ENCODE data around the gene SPPL3.
"Not testable (repeated sequence)": the region's sequence is repeated elsewhere in the genome, so short reads cannot be mapped to it uniquely, and the experiment has no call there.

The SPPL3 gene

GRCh38 chr12:120920178-120920577 is 16.0 kb upstream of the SPPL3 start:
- DNase-seq (ENCODE audit: low spot score), result no peak

DNA sequence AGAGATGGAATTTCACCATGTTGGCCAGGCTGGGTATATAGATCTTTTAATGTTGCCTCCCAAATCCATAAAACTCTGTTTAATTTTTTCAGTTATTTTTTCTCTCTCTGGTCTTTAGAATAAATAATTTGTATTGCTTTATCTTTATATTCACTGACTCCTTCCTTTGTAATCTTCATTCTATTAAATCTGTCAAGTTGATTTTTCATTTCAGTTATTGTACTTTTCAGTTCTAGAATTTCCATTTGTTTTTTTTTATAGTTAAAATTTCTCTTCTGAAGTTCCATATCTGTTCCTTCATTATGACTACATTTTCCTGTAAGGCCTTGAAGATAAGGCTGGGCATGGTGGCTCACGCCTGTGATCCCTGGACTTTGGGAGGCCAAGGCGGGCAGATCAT is 13.6 kb upstream of the SPPL3 start:
- no peak for DNase-seq (ENCODE audit: low spot score)

GRCh38 chr12:120916561-120916960 is 12.4 kb upstream of the SPPL3 start:
- no peak for DNase-seq (ENCODE audit: low spot score)

- no peak for DNase-seq (ENCODE audit: low spot score)
Measured at GRCh38 chr12:120914794-120915193, 10.6 kb upstream of the SPPL3 start.

GRCh38 chr12:120909633-120910298 is 5.6 kb upstream of the SPPL3 start:
- DNase-seq (ENCODE audit: low spot score), result no peak

GRCh38 chr12:120905856-120906384 is 1.8 kb upstream of the SPPL3 start:
- no peak for DNase-seq (ENCODE audit: low spot score)

GRCh38 chr12:120903412-120904196 is 554 bp downstream of the SPPL3 start:
- peak; percentile 46 for DNase-seq (ENCODE audit: low spot score)

DNA sequence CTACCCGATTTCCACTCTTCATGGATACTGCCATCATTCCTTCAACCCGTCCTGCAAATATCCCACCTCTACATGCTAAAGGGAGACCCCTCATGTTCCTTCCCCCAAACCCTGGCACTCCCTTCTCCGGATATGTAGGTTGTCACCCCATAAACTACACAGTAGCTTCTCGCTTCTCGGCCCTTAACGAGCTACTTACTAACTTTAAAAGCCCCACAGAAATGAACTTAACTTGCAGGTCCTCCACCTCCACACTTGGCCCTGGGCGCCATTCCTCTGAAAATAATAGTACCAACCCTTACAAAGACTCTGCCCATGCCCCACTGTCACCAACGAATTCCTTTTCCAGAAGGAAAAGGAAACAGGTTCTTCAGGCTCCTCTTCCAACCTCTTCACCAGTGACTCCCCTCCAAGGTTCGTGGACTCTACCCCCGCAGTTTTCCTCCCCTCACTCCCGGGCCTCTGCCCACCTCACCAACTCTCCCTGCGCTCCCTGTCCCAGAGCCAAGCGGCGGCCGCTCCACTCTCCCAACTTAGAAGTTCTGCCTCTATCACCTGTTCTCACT is 1.2 kb downstream of the SPPL3 start:
- no peak for DNase-seq (ENCODE audit: low spot score)

- no peak for DNase-seq (ENCODE audit: low spot score)
Measured at GRCh38 chr12:120901818-120902217, 2.3 kb downstream of the SPPL3 start.

DNA sequence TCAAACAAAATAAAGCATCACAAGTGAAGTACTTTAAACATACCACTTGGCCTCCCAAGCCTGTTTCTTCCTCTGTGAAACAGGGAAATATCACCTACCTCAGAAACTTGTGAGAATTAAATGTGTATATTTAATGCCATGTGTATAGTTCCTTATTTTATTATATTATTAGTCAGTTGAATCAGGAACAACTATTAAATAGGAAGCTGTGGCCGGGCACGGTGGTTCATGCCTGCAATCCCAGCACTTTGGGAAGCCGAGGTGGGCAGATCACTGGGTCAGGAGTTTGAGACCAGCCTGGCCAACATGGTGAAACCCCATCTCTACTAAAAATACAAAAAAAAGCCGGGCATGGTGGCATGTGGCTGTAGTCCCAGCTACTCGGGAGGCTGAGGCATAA is 3.1 kb downstream of the SPPL3 start:
- DNase-seq (ENCODE audit: low spot score), result not testable (repeated sequence)

GRCh38 chr12:120895532-120895931 is 8.6 kb downstream of the SPPL3 start:
- no peak for DNase-seq (ENCODE audit: low spot score)

- DNase-seq (ENCODE audit: low spot score), result no peak
Measured at GRCh38 chr12:120892265-120892664, 11.9 kb downstream of the SPPL3 start.

DNA sequence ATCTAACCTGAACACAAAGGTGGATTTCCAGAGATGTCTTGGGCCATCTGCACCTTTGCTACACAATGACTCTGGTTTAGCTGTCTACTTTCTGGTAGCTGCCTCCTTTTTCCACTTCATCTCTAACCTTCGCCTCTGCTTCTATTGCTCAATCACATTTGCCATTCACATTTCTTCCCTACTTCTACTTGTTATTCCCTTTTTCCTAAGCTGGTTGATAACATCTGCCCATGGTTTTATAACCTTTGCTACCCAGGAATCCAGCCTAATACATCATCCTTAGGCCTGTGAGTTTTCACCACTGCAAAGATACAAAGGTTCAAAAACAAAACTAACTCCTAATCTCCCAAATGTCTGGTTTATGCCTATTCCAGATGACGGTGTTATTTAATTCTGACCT is 13.2 kb downstream of the SPPL3 start:
- no peak for DNase-seq (ENCODE audit: low spot score)

GRCh38 chr12:120887253-120888043 is 16.7 kb downstream of the SPPL3 start:
- no peak for DNase-seq (ENCODE audit: low spot score)

- no peak for DNase-seq (ENCODE audit: low spot score)
Measured at GRCh38 chr12:120886199-120887018, 17.7 kb downstream of the SPPL3 start.

- no peak for DNase-seq (ENCODE audit: low spot score)
Measured at GRCh38 chr12:120885521-120885920, 18.6 kb downstream of the SPPL3 start.

DNA sequence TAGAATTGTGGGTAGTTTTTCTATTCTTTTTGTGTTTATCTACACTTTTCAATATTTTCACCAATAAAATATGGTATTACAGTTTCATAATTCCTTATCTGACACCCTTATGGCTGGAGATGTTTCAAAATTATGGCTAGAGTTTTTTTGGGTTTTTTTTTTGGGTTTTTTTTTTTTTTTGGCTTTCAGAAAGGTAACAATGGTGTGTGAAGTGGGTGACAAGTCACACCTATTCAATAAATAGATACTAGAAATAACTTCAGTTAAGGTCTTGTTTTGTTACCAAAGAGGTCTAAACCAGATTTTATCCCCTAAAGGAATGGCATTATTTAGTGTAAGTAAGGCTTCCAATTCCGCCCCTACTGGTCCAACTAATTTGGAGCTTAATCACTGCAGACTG is 19.5 kb downstream of the SPPL3 start:
- DNase-seq (ENCODE audit: low spot score), result no peak

- no peak for DNase-seq (ENCODE audit: low spot score)
Measured at GRCh38 chr12:120882055-120882555, 22.1 kb downstream of the SPPL3 start.

- no peak for DNase-seq (ENCODE audit: low spot score)
Measured at GRCh38 chr12:120879718-120880300, 24.3 kb downstream of the SPPL3 start.

GRCh38 chr12:120879102-120879501 is 25.1 kb downstream of the SPPL3 start:
- no peak for DNase-seq (ENCODE audit: low spot score)
